GM18868 (cell line): Measurements from ENCODE around the gene CDK11B.
"Not testable (repeated sequence)": the region's sequence is repeated elsewhere in the genome, so short reads cannot be mapped to it uniquely, and the experiment has no call there.

ENCODE experiments used
- ATAC-seq: cut with Tn5 transposase; IDR thresholded peaks from one replicate; pipeline ENCODE4 v1.9.1; 2021; ENCODE audit warnings: mild to moderate bottlenecking, moderate library complexity; ENCODE audit not compliant: unreplicated experiment

The CDK11B gene

GRCh38 chr1:1658583-1659549 is at the start of gene CDK11B:
CDK11B (minus strand) TSS chr1:1659004; CDS start chr1:1657485, 1,519 bp downstream.
- peak; percentile 82 for ATAC-seq

GRCh38 chr1:1707897-1708296 is 49.1 kb upstream of the CDK11B start:
- not testable (repeated sequence) for ATAC-seq

GRCh38 chr1:1707241-1707640 is 48.4 kb upstream of the CDK11B start:
- ATAC-seq: not testable (repeated sequence)

- not testable (repeated sequence) for ATAC-seq
Observed at GRCh38 chr1:1705623-1706022, 46.8 kb upstream of the CDK11B start.

- not testable (repeated sequence) for ATAC-seq
Observed at GRCh38 chr1:1704284-1704957, 45.6 kb upstream of the CDK11B start.

GRCh38 chr1:1703796-1704195 is 45.0 kb upstream of the CDK11B start:
- ATAC-seq: no peak

GRCh38 chr1:1702506-1702905 is 43.7 kb upstream of the CDK11B start:
- not testable (repeated sequence) for ATAC-seq

GRCh38 chr1:1700557-1700956 is 41.8 kb upstream of the CDK11B start:
- not testable (repeated sequence) for ATAC-seq

GRCh38 chr1:1700067-1700466 is 41.3 kb upstream of the CDK11B start:
- not testable (repeated sequence) for ATAC-seq

- not testable (repeated sequence) for ATAC-seq
Observed at GRCh38 chr1:1699061-1699460, 40.3 kb upstream of the CDK11B start.

GRCh38 chr1:1697358-1698183 is 38.8 kb upstream of the CDK11B start:
- ATAC-seq: not testable (repeated sequence)

- ATAC-seq: not testable (repeated sequence)
Observed at GRCh38 chr1:1696431-1697357, 37.9 kb upstream of the CDK11B start.

- ATAC-seq: peak; percentile 75
Observed at GRCh38 chr1:1692714-1693647, 34.2 kb upstream of the CDK11B start, which contains the start of gene SLC35E2B. SLC35E2B (minus strand) TSS chr1:1692795; CDS start chr1:1676699, 16,096 bp downstream.

- ATAC-seq: peak; percentile 38
Observed at GRCh38 chr1:1692324-1692713, 33.5 kb upstream of the CDK11B start.

- ATAC-seq: not testable (repeated sequence)
Observed at GRCh38 chr1:1691443-1691842, 32.6 kb upstream of the CDK11B start.

GRCh38 chr1:1689526-1689925 is 30.7 kb upstream of the CDK11B start:
- not testable (repeated sequence) for ATAC-seq

GRCh38 chr1:1687846-1688245 is 29.0 kb upstream of the CDK11B start:
- ATAC-seq: no peak

GRCh38 chr1:1684031-1684681 is 25.4 kb upstream of the CDK11B start:
- ATAC-seq: no peak
